OCI-LY7 (cell line): ENCODE results near the gene EXOC4. TPM values are rescaled to one million over a fixed set of nuclear protein-coding genes. Genes with fewer than 3 reads are reported as not detected.
A peak's percentile ranks its signal among the peaks of the same experiment; 100 is the strongest.

ENCODE experiments used
- BruUV-seq: library from RNA; stranded (reverse); fragments of 400-500 nt; replicated peaks from 2 replicates; lab custom pipeline; 2021; lab: Mats Ljungman, UMichigan
- CTCF ChIA-PET: fragments of 300-600 bp; sonication (Branson Sonifier 250); formaldehyde crosslinking; loops from one replicate; lab custom pipeline; 2022; ENCODE audit warnings: antibody characterized with exemption; ENCODE audit not compliant: unreplicated experiment; lab: Charles Lee
- POLR2A ChIA-PET: fragments of 300-600 bp; sonication (Branson Sonifier 250); formaldehyde crosslinking; loops from one replicate; lab custom pipeline; 2022; ENCODE audit warnings: antibody characterized with exemption; lab: Charles Lee
- DNase-seq: peaks from one replicate; pipeline ENCODE4 v3.0.0-alpha.2; 2015; ENCODE audit warnings: low spot score
- H2AFZ ChIP-seq: fragments of 200-600 bp; sonication (generic), shearing (Covaris generic); 2 replicates; pipeline ENCODE4 v1.6.1; 2014; ENCODE audit warnings: mild to moderate bottlenecking, antibody characterized with exemption, low read length, moderate library complexity
- H3K27ac ChIP-seq: fragments of 200-600 bp; sonication (generic); 2 replicates; pipeline ENCODE4 v1.5.1; 2014; ENCODE audit warnings: mixed run types, low read depth, mild to moderate bottlenecking, moderate library complexity, low read length, inconsistent platforms; ENCODE audit not compliant: poor library complexity, severe bottlenecking
- H3K36me3 ChIP-seq: fragments of 200-600 bp; sonication (generic); 2 replicates; pipeline ENCODE4 v1.6.1; 2014; ENCODE audit warnings: mild to moderate bottlenecking, antibody characterized with exemption, low read length, moderate library complexity, mixed read lengths; ENCODE audit not compliant: insufficient read depth
- H3K4me1 ChIP-seq: fragments of 200-600 bp; sonication (generic); 2 replicates; pipeline ENCODE4 v1.5.1; 2014; ENCODE audit warnings: mild to moderate bottlenecking, low read length; ENCODE audit not compliant: insufficient read depth, poor library complexity, severe bottlenecking
- H3K4me2 ChIP-seq: fragments of 200-600 bp; sonication (generic); 2 replicates; pipeline ENCODE4 v1.6.1; 2014; ENCODE audit warnings: mild to moderate bottlenecking, low read length
- H3K4me3 ChIP-seq: fragments of 200-600 bp; sonication (generic); 2 replicates; pipeline ENCODE4 v1.5.1; 2014; ENCODE audit warnings: mild to moderate bottlenecking, low read depth, low read length; ENCODE audit not compliant: poor library complexity, severe bottlenecking
- H3K79me2 ChIP-seq: fragments of 200-600 bp; sonication (generic); 2 replicates; pipeline ENCODE4 v1.6.1; 2016; ENCODE audit warnings: low read depth, mild to moderate bottlenecking, low read length, moderate library complexity, mixed read lengths; ENCODE audit not compliant: insufficient read depth
- H3K9me2 ChIP-seq: fragments of 200-600 bp; sonication (generic); 2 replicates; pipeline ENCODE4 v1.6.1; 2016; ENCODE audit warnings: mild to moderate bottlenecking, low read length, mixed read lengths; ENCODE audit not compliant: insufficient read depth
- H3K9me3 ChIP-seq: fragments of 200-600 bp; sonication (generic); 2 replicates; pipeline ENCODE4 v1.6.1; 2014; ENCODE audit warnings: mild to moderate bottlenecking, mixed run types, low read length, mixed read lengths
- H4K20me1 ChIP-seq: fragments of 200-600 bp; sonication (generic); 2 replicates; pipeline ENCODE4 v1.6.1; 2014; ENCODE audit warnings: mild to moderate bottlenecking, antibody characterized with exemption, low read length, moderate library complexity, mixed read lengths; ENCODE audit not compliant: insufficient read depth
- EZH2phosphoT487 ChIP-seq: fragments of 200-600 bp; sonication (generic); IDR thresholded peaks from 2 replicates; pipeline ENCODE4 v1.6.1; 2018; ENCODE audit warnings: low read depth, borderline replicate concordance, mild to moderate bottlenecking, mixed run types, antibody characterized with exemption, low read length, moderate library complexity, mixed read lengths
- intact Hi-C: fragments of 100-400 bp; cut with micrococcal nuclease; formaldehyde crosslinking; loops from one replicate; pipeline ENCODE4 v1.10.0; 2022; ENCODE audit not compliant: unreplicated experiment
- total RNA-seq, 2 experiments: library from RNA; depleted of rRNA in 1 of 2; stranded (reverse); fragments of >200 nt in 1 of 2; shearing (Covaris generic) in 1 of 2; gene quantifications; 2 replicates each; pipeline ENCODE4 v1.2.3, GENCODE V29; 2014 to 2022
- TF ChIP-seq, protein P1 (sequence below): fragments of 200-600 bp; sonication (generic); conservative IDR thresholded peaks from 2 replicates; pipeline ENCODE4 v1.5.1; 2014; ENCODE audit warnings: mild to moderate bottlenecking, antibody characterized with exemption, low read length, moderate library complexity, mixed read lengths

EXOC4 gene
- total RNA-seq, 2 experiments from 2014 or later, result 75.1 to 93.2 TPM

DNA sequence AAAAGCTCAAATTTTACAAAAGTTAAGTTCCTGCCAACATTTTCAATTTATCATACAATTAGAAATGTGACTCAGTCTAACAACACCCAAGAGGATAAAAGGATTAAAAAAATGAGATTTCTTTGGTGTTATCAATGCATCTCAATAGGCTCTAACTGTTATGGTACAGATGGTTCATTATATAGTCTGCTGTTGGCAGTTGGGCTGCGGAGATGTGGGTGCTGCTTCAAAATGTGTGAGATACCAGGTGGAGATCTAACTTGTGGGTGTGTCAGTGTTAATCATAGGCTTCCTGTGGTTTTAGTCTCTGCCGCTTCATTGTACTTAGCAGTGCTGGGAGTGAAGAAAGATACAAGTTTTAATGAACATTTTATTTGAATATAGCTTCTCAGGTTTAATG, 231.2 kb downstream of the EXOC4 start:
- H3K9me3 ChIP-seq, result no peaks in the 10 kb centered on the region
- H2AFZ ChIP-seq, result no peak overlapping the region
- H3K27ac ChIP-seq, result no peak overlapping the region
- H3K4me3 ChIP-seq, result no peak overlapping the region
- TF ChIP-seq EZH2phosphoT487, result no peak
- TF ChIP-seq, protein P1, sequence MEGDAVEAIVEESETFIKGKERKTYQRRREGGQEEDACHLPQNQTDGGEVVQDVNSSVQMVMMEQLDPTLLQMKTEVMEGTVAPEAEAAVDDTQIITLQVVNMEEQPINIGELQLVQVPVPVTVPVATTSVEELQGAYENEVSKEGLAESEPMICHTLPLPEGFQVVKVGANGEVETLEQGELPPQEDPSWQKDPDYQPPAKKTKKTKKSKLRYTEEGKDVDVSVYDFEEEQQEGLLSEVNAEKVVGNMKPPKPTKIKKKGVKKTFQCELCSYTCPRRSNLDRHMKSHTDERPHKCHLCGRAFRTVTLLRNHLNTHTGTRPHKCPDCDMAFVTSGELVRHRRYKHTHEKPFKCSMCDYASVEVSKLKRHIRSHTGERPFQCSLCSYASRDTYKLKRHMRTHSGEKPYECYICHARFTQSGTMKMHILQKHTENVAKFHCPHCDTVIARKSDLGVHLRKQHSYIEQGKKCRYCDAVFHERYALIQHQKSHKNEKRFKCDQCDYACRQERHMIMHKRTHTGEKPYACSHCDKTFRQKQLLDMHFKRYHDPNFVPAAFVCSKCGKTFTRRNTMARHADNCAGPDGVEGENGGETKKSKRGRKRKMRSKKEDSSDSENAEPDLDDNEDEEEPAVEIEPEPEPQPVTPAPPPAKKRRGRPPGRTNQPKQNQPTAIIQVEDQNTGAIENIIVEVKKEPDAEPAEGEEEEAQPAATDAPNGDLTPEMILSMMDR, result no peak
- no peaks in the 10 kb centered on the region for H3K9me2 ChIP-seq
- ChIA-PET POLR2A (interaction anchor here (0.6 kb wide), 2 partner anchors 13 to 33 kb away, joined by 3 to 4 read pairs; no protein-coding TSS in a partner anchor), CTCF (no interaction called here)
- no peak overlapping the region for H3K4me2 ChIP-seq
- H3K36me3 ChIP-seq, result no peaks in the 10 kb centered on the region
- no peaks in the 10 kb centered on the region for H4K20me1 ChIP-seq
- DNase-seq, result peak; percentile 4
- BruUV-seq, result no TSS peak
- peaks cover 3% of the 10 kb centered on the region for H3K4me1 ChIP-seq
- no peaks in the 10 kb centered on the region for H3K79me2 ChIP-seq
- intact Hi-C loops, result no loop called here

DNA sequence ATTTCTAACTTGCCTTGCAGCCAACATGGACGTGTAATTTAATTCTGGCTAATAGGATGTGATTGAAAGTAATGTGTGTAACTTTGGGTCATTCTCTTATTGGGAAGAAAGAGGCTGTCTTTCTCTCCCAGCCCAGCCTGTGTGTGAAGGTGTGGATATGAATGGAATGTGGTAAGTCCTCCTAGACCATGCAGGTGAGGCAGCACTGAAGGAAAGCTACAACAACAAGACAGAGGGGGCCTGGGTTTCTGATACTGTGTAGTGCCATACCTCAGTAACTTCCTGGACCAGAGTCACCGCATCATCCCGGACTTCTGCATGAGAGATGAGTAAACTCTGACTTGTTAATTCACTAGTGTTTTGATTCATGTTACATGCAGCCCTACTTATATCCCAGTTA, 237.0 kb downstream of the EXOC4 start:
- Histone ChIP-seq H3K4me3 (no peak overlapping the region), H3K4me1 (no peaks in the 10 kb centered on the region), H2AFZ (no peak overlapping the region), H3K4me2 (no peak overlapping the region), H3K27ac (no peak overlapping the region), H3K9me2 (no peaks in the 10 kb centered on the region), H3K79me2 (no peaks in the 10 kb centered on the region), H3K36me3 (no peaks in the 10 kb centered on the region), H4K20me1 (no peaks in the 10 kb centered on the region), H3K9me3 (no peaks in the 10 kb centered on the region)
- DNase-seq, result no peak
- CTCF ChIA-PET, result no interaction called here
- POLR2A ChIA-PET, result no interaction called here
- BruUV-seq, result no TSS peak
- intact Hi-C loops, result no loop called here
- TF ChIP-seq, protein P1, result no peak
- no peak for TF ChIP-seq EZH2phosphoT487

DNA sequence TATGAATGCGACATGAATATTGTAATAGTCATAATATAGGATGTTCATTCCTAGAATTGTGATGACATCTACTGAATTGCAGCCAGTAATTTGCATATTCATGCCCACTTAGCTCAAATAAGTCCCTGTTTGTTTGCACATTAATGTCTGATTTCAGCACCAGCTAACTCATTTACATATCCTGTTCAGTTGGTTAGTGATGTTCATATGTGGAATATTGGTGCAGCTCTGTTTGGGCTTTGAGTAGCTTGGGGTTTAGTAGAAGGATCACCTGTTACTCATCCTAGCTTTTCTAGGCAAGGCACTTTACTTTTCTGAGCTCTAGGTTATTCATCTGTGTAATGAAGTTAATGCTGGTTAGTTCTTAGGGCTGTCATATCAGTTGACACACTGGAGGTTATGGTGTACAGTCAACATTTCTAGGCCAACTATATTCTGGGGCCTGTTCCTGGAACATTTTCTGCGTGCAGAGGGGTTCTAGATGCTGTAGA, 238.4 kb downstream of the EXOC4 start:
- CTCF ChIA-PET, result no interaction called here
- intact Hi-C loops, result no loop called here

More for the DNA sequence above, 238.4 kb downstream of the EXOC4 start:
- TF ChIP-seq, protein P1, result no peak
- TF ChIP-seq EZH2phosphoT487, result no peak
- Histone ChIP-seq H3K4me2 (no peak overlapping the region), H3K9me3 (no peaks in the 10 kb centered on the region), H2AFZ (no peak overlapping the region), H3K4me1 (no peaks in the 10 kb centered on the region), H3K4me3 (no peak overlapping the region), H3K9me2 (no peaks in the 10 kb centered on the region), H3K27ac (no peak overlapping the region), H4K20me1 (no peaks in the 10 kb centered on the region), H3K79me2 (no peaks in the 10 kb centered on the region), H3K36me3 (no peaks in the 10 kb centered on the region)
- DNase-seq, result no peak
- BruUV-seq, result no TSS peak
- POLR2A ChIA-PET, result interaction anchor here (1.2 kb wide), 1 partner anchor 9 kb away, joined by 3 read pairs; no protein-coding TSS in a partner anchor
